ENCODE measurements around the gene SEC14L3.

The SEC14L3 gene

GRCh38 chr22:30483169-30483568, 11.4 kb upstream of the SEC14L3 start:
- Histone ChIP-seq H3K9ac (ENCODE audit: low read length) (no peak overlapping the region), H2AFZ (ENCODE audit: low read depth, low read length, severe bottlenecking) (no peak overlapping the region), H3K4me2 (ENCODE audit: low read depth, low read length, poor library complexity, severe bottlenecking) (no peak overlapping the region), H3K9me2 (replicated peaks; ENCODE audit: insufficient read depth, low read length) (no peaks in the 10 kb centered on the region), H3K27me3 (ENCODE audit: low read length) (no peaks in the 10 kb centered on the region), H3K4me3 (ENCODE audit: insufficient read depth, low read length, poor library complexity, severe bottlenecking) (no peak overlapping the region), H4K20me1 (ENCODE audit: low read depth, low read length) (no peaks in the 10 kb centered on the region), H3K79me2 (ENCODE audit: insufficient read depth, low read length) (no peaks in the 10 kb centered on the region), H3F3A (ENCODE audit: insufficient read depth) (no peaks in the 10 kb centered on the region), H3K27ac (ENCODE audit: low read depth, low read length) (no peak overlapping the region), H3K36me3 (ENCODE audit: low read length) (no peaks in the 10 kb centered on the region), H3K9me3 (ENCODE audit: insufficient read depth, low read length) (no peaks in the 10 kb centered on the region)
- no peak for TF ChIP-seq EZH2phosphoT487 (conservative IDR thresholded peaks at IDR 0.05; ENCODE audit: low read length)
- no peak for TF ChIP-seq CTCF (IDR thresholded peaks at IDR 0.05; ENCODE audit: insufficient read depth, low read length, poor library complexity, severe bottlenecking)

GRCh38 chr22:30481711-30482110, 9.9 kb upstream of the SEC14L3 start:
- Histone ChIP-seq H3K9me2 (replicated peaks; ENCODE audit: insufficient read depth, low read length) (no peaks in the 10 kb centered on the region), H3K4me3 (ENCODE audit: insufficient read depth, low read length, poor library complexity, severe bottlenecking) (no peak overlapping the region), H3K9me3 (ENCODE audit: insufficient read depth, low read length) (no peaks in the 10 kb centered on the region), H3K27ac (ENCODE audit: low read depth, low read length) (no peak overlapping the region), H2AFZ (ENCODE audit: low read depth, low read length, severe bottlenecking) (no peak overlapping the region), H3K27me3 (ENCODE audit: low read length) (no peaks in the 10 kb centered on the region), H3K9ac (ENCODE audit: low read length) (no peak overlapping the region), H4K20me1 (ENCODE audit: low read depth, low read length) (no peaks in the 10 kb centered on the region), H3F3A (ENCODE audit: insufficient read depth) (no peaks in the 10 kb centered on the region), H3K36me3 (ENCODE audit: low read length) (no peaks in the 10 kb centered on the region), H3K79me2 (ENCODE audit: insufficient read depth, low read length) (no peaks in the 10 kb centered on the region), H3K4me2 (ENCODE audit: low read depth, low read length, poor library complexity, severe bottlenecking) (no peak overlapping the region)
- TF ChIP-seq CTCF (IDR thresholded peaks at IDR 0.05; ENCODE audit: insufficient read depth, low read length, poor library complexity, severe bottlenecking): no peak
- TF ChIP-seq EZH2phosphoT487 (conservative IDR thresholded peaks at IDR 0.05; ENCODE audit: low read length): no peak

GRCh38 chr22:30479981-30480380, 8.2 kb upstream of the SEC14L3 start:
- Histone ChIP-seq H3K27ac (ENCODE audit: low read depth, low read length) (no peak overlapping the region), H3K27me3 (ENCODE audit: low read length) (no peaks in the 10 kb centered on the region), H3K9ac (ENCODE audit: low read length) (no peak overlapping the region), H2AFZ (ENCODE audit: low read depth, low read length, severe bottlenecking) (no peak overlapping the region), H3F3A (ENCODE audit: insufficient read depth) (no peaks in the 10 kb centered on the region), H3K9me2 (replicated peaks; ENCODE audit: insufficient read depth, low read length) (no peaks in the 10 kb centered on the region), H3K9me3 (ENCODE audit: insufficient read depth, low read length) (no peaks in the 10 kb centered on the region), H3K79me2 (ENCODE audit: insufficient read depth, low read length) (no peaks in the 10 kb centered on the region), H3K4me3 (ENCODE audit: insufficient read depth, low read length, poor library complexity, severe bottlenecking) (no peak overlapping the region), H3K36me3 (ENCODE audit: low read length) (no peaks in the 10 kb centered on the region), H3K4me2 (ENCODE audit: low read depth, low read length, poor library complexity, severe bottlenecking) (no peak overlapping the region), H4K20me1 (ENCODE audit: low read depth, low read length) (no peaks in the 10 kb centered on the region)
- TF ChIP-seq EZH2phosphoT487 (conservative IDR thresholded peaks at IDR 0.05; ENCODE audit: low read length): no peak
- no peak for TF ChIP-seq CTCF (IDR thresholded peaks at IDR 0.05; ENCODE audit: insufficient read depth, low read length, poor library complexity, severe bottlenecking)

Measured in SU-DHL-6 (cell line).